HL-60 (cell line): ENCODE measurements around the gene CEP78.

Source experiments
- CTCF ChIP-seq: IDR thresholded peaks from one replicate; pipeline ENCODE4 v1.5.1; 2011; ENCODE audit warnings: low read length, control low read depth, inconsistent platforms; ENCODE audit not compliant: insufficient read depth
- GABPA ChIP-seq: IDR thresholded peaks from 2 replicates; pipeline ENCODE4 v1.6.1; 2012; ENCODE audit warnings: low read depth
- POLR2AphosphoS5 ChIP-seq: IDR thresholded peaks from 2 replicates; pipeline ENCODE4 v1.6.1; 2012; ENCODE audit warnings: low read depth
- SPI1 ChIP-seq: IDR thresholded peaks from 2 replicates; pipeline ENCODE4 v1.6.1; 2012; ENCODE audit warnings: low read depth, mild to moderate bottlenecking, borderline replicate concordance
- TF ChIP-seq, protein P1 (sequence below): IDR thresholded peaks from 2 replicates; pipeline ENCODE4 v1.6.1; 2012; ENCODE audit warnings: low read depth; ENCODE audit not compliant: insufficient replicate concordance

- no peak for TF ChIP-seq CTCF
- TF ChIP-seq POLR2AphosphoS5: no peak
- TF ChIP-seq, protein P1, sequence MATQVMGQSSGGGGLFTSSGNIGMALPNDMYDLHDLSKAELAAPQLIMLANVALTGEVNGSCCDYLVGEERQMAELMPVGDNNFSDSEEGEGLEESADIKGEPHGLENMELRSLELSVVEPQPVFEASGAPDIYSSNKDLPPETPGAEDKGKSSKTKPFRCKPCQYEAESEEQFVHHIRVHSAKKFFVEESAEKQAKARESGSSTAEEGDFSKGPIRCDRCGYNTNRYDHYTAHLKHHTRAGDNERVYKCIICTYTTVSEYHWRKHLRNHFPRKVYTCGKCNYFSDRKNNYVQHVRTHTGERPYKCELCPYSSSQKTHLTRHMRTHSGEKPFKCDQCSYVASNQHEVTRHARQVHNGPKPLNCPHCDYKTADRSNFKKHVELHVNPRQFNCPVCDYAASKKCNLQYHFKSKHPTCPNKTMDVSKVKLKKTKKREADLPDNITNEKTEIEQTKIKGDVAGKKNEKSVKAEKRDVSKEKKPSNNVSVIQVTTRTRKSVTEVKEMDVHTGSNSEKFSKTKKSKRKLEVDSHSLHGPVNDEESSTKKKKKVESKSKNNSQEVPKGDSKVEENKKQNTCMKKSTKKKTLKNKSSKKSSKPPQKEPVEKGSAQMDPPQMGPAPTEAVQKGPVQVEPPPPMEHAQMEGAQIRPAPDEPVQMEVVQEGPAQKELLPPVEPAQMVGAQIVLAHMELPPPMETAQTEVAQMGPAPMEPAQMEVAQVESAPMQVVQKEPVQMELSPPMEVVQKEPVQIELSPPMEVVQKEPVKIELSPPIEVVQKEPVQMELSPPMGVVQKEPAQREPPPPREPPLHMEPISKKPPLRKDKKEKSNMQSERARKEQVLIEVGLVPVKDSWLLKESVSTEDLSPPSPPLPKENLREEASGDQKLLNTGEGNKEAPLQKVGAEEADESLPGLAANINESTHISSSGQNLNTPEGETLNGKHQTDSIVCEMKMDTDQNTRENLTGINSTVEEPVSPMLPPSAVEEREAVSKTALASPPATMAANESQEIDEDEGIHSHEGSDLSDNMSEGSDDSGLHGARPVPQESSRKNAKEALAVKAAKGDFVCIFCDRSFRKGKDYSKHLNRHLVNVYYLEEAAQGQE: no peak
- no peak for TF ChIP-seq GABPA
- TF ChIP-seq SPI1: no peak
Observed at GRCh38 chr9:78273761-78274160, 37.9 kb downstream of the CEP78 start.
